Measurements from ENCODE around the gene KDM3B.

KDM3B gene

GRCh38 chr5:138452720-138453119, 100.2 kb downstream of the KDM3B start:
- no peak for DNase-seq (ENCODE audit: low read depth, low spot score)
- TF ChIP-seq, protein P1, sequence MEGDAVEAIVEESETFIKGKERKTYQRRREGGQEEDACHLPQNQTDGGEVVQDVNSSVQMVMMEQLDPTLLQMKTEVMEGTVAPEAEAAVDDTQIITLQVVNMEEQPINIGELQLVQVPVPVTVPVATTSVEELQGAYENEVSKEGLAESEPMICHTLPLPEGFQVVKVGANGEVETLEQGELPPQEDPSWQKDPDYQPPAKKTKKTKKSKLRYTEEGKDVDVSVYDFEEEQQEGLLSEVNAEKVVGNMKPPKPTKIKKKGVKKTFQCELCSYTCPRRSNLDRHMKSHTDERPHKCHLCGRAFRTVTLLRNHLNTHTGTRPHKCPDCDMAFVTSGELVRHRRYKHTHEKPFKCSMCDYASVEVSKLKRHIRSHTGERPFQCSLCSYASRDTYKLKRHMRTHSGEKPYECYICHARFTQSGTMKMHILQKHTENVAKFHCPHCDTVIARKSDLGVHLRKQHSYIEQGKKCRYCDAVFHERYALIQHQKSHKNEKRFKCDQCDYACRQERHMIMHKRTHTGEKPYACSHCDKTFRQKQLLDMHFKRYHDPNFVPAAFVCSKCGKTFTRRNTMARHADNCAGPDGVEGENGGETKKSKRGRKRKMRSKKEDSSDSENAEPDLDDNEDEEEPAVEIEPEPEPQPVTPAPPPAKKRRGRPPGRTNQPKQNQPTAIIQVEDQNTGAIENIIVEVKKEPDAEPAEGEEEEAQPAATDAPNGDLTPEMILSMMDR (IDR thresholded peaks at IDR 0.05; ENCODE audit: insufficient read depth, low read length, missing control alignments) = no peak
- POLR2A ChIA-PET = no interaction called here
- CTCF ChIA-PET = interaction anchor here (1.0 to 19.1 kb wide), 5 partner anchors 9 to 96 kb away, joined by 4 to 407 read pairs (median 86); partner anchors contain the start of genes EGR1 and REEP2
- no peak overlapping the region for H3K4me3 ChIP-seq (ENCODE audit: low read depth, low read length)

- DNase-seq (ENCODE audit: low read depth, low spot score) = no peak
- ChIA-PET CTCF (interaction anchor here (1.0 to 19.1 kb wide), 5 partner anchors 8 to 95 kb away, joined by 3 to 407 read pairs (median 5); partner anchors contain the start of gene EGR1), POLR2A (no interaction called here)
- no peak overlapping the region for H3K4me3 ChIP-seq (ENCODE audit: low read depth, low read length)
- TF ChIP-seq, protein P1 (IDR thresholded peaks at IDR 0.05; ENCODE audit: insufficient read depth, low read length, missing control alignments) = no peak
Measured at GRCh38 chr5:138453590-138453989, 101.1 kb downstream of the KDM3B start.

GRCh38 chr5:138454121-138454520, 101.6 kb downstream of the KDM3B start:
- H3K4me3 ChIP-seq (ENCODE audit: low read depth, low read length) = no peak overlapping the region
- no peak for DNase-seq (ENCODE audit: low read depth, low spot score)
- TF ChIP-seq, protein P1 (IDR thresholded peaks at IDR 0.05; ENCODE audit: insufficient read depth, low read length, missing control alignments) = no peak
- CTCF ChIA-PET = interaction anchor here (1.0 to 19.1 kb wide), 4 partner anchors 8 to 93 kb away, joined by 3 to 407 read pairs (median 108); partner anchors contain the start of gene EGR1
- POLR2A ChIA-PET = interaction anchor here (2.0 kb wide), 1 partner anchor 11 kb away, joined by 24 read pairs; the partner anchor contains the start of gene EGR1

- TF ChIP-seq, protein P1 (IDR thresholded peaks at IDR 0.05; ENCODE audit: insufficient read depth, low read length, missing control alignments) = no peak
- POLR2A ChIA-PET = interaction anchor here (2.0 kb wide), 1 partner anchor 10 kb away, joined by 24 read pairs; the partner anchor contains the start of gene EGR1
- no peak for DNase-seq (ENCODE audit: low read depth, low spot score)
- H3K4me3 ChIP-seq (ENCODE audit: low read depth, low read length) = no peak overlapping the region
- CTCF ChIA-PET = interaction anchor here (0.9 to 19.1 kb wide), 8 partner anchors 7 to 92 kb away, joined by 3 to 407 read pairs (median 6); partner anchors contain the start of genes EGR1 and REEP2
Measured at GRCh38 chr5:138455232-138455930, 102.9 kb downstream of the KDM3B start.

- ChIA-PET POLR2A (interaction anchor here (1.1 kb wide), 1 partner anchor 9 kb away, joined by 3 read pairs; no protein-coding TSS in a partner anchor), CTCF (interaction anchor here (1.0 to 19.1 kb wide), 6 partner anchors 5 to 85 kb away, joined by 3 to 407 read pairs (median 105); partner anchors contain the start of genes EGR1 and ETF1)
- H3K4me3 ChIP-seq (ENCODE audit: low read depth, low read length) = no peak overlapping the region
- DNase-seq (ENCODE audit: low read depth, low spot score) = no peak
- TF ChIP-seq, protein P1 (IDR thresholded peaks at IDR 0.05; ENCODE audit: insufficient read depth, low read length, missing control alignments) = no peak
Measured at GRCh38 chr5:138457531-138458275, 105.2 kb downstream of the KDM3B start.
